Osteocyte (in vitro differentiated cells): Measurements from ENCODE around the gene BCL2L12. TPM values are rescaled to one million over a fixed set of nuclear protein-coding genes. Genes with fewer than 3 reads are reported as not detected.

Source experiments
- DNase-seq: peaks from one replicate; pipeline ENCODE4 v3.0.0; 2021; ENCODE audit warnings: mixed read lengths; ENCODE audit not compliant: unreplicated experiment; ENCODE audit errors: extremely low spot score
- H3K27ac Mint-ChIP-seq: one replicate; pipeline ENCODE4 v1.8.0; 2021; ENCODE audit warnings: mild to moderate bottlenecking, mixed read lengths; ENCODE audit not compliant: unreplicated experiment
- H3K27me3 Mint-ChIP-seq: one replicate; pipeline ENCODE4 v1.8.0; 2021; ENCODE audit warnings: mixed read lengths; ENCODE audit not compliant: unreplicated experiment
- H3K36me3 Mint-ChIP-seq: one replicate; pipeline ENCODE4 v1.8.0; 2021; ENCODE audit warnings: mixed read lengths; ENCODE audit not compliant: unreplicated experiment
- H3K4me1 Mint-ChIP-seq: one replicate; pipeline ENCODE4 v1.8.0; 2021; ENCODE audit warnings: mixed read lengths; ENCODE audit not compliant: unreplicated experiment
- H3K4me3 Mint-ChIP-seq: one replicate; pipeline ENCODE4 v1.8.0; 2021; ENCODE audit warnings: mild to moderate bottlenecking, moderate library complexity, mixed read lengths; ENCODE audit not compliant: unreplicated experiment
- H3K9me3 Mint-ChIP-seq: one replicate; pipeline ENCODE4 v1.8.0; 2021; ENCODE audit warnings: mixed read lengths; ENCODE audit not compliant: unreplicated experiment
- total RNA-seq: library from RNA; stranded (reverse); gene quantifications from 2 replicates; pipeline ENCODE4 v1.2.1, GENCODE V29; 2021
- TF ChIP-seq, protein P1 (sequence below): fragments of 200-600 bp; sonication (generic); IDR thresholded peaks from 2 replicates; pipeline ENCODE4 v1.5.0; 2021; ENCODE audit warnings: antibody characterized with exemption, mild to moderate bottlenecking, moderate library complexity

Gene BCL2L12
- total RNA-seq, 1 donor from 2014 or later: 29.3 TPM

- H3K4me3 Mint-ChIP-seq: peak overlapping the region; percentile 99
- peak overlapping the region; percentile 99 for H3K27ac Mint-ChIP-seq
- TF ChIP-seq, protein P1, sequence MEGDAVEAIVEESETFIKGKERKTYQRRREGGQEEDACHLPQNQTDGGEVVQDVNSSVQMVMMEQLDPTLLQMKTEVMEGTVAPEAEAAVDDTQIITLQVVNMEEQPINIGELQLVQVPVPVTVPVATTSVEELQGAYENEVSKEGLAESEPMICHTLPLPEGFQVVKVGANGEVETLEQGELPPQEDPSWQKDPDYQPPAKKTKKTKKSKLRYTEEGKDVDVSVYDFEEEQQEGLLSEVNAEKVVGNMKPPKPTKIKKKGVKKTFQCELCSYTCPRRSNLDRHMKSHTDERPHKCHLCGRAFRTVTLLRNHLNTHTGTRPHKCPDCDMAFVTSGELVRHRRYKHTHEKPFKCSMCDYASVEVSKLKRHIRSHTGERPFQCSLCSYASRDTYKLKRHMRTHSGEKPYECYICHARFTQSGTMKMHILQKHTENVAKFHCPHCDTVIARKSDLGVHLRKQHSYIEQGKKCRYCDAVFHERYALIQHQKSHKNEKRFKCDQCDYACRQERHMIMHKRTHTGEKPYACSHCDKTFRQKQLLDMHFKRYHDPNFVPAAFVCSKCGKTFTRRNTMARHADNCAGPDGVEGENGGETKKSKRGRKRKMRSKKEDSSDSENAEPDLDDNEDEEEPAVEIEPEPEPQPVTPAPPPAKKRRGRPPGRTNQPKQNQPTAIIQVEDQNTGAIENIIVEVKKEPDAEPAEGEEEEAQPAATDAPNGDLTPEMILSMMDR: no peak
- H3K27me3 Mint-ChIP-seq: no peaks in the 10 kb centered on the region
- peaks cover 2% of the 10 kb centered on the region for H3K36me3 Mint-ChIP-seq
- H3K4me1 Mint-ChIP-seq: peaks cover 38% of the 10 kb centered on the region
- H3K9me3 Mint-ChIP-seq: no peaks in the 10 kb centered on the region
- DNase-seq: peak; percentile 100
Measured at GRCh38 chr19:49676784-49677230, 11.1 kb downstream of the BCL2L12 start.

DNA sequence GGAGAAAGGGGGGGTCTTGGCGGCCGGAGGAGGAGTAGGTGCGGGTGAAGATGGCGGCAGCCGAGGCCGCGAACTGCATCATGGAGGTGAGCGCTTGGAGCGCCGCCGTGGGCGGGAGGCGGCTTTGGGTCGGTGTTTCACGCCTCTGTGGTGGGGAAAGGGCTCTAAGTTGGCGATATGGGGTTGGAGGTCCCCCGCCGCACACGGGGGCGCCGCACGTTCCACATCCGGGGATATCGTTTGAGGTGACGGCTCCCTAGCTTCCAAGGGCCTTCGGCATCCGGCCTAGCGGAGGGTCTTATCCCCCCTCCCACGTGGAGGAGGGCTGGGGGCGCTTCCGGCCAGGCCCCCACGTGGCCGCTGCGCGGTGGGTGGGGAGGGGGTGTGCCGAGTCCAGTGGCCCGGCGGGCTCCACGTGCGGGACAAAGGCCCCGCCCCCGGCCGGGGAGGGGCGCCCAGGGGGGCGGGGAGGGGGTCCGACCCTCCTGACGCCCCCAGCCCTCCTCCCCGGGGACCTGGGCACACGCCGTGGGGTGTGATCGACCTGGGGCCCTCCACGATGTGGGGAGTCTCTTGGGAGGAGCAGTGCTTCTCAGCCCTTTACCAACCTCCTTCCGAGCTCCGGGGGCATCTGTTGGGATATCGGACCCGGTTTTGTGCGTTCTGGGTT lies 11.6 kb downstream of the BCL2L12 start, which contains the start of gene PRMT1:
Gene PRMT1, plus strand, starts transcription at position 41 of the 670 bp plus-strand sequence. Its CDS starts 10 bp downstream, at position 51.
- peak within 1 kb of the TSS; percentile 99 for H3K4me3 Mint-ChIP-seq
- H3K27me3 Mint-ChIP-seq: no peaks in the 10 kb centered on the region

GRCh38 chr19:49677901-49678674 lies 12.4 kb downstream of the BCL2L12 start:
- peaks cover 3% of the 10 kb centered on the region for H3K36me3 Mint-ChIP-seq
- no peaks in the 10 kb centered on the region for H3K9me3 Mint-ChIP-seq
- H3K4me1 Mint-ChIP-seq: peaks cover 31% of the 10 kb centered on the region
- H3K27ac Mint-ChIP-seq: peak overlapping the region; percentile 83
- no peaks in the 10 kb centered on the region for H3K27me3 Mint-ChIP-seq
- TF ChIP-seq, protein P1: peak; percentile 71
- peak; percentile 91 for DNase-seq
- peak overlapping the region; percentile 80 for H3K4me3 Mint-ChIP-seq

More for the DNA sequence above, 11.6 kb downstream of the BCL2L12 start, which contains the start of gene PRMT1:
- Mint-ChIP-seq H3K27ac (peak within 1 kb of the TSS; percentile 99), H3K4me1 (peaks cover 32% of the 10 kb centered on the region), H3K9me3 (no peaks in the 10 kb centered on the region), H3K36me3 (peaks cover under 1% of the 10 kb centered on the region)
- TF ChIP-seq, protein P1: no peak
- no peak for DNase-seq

DNA sequence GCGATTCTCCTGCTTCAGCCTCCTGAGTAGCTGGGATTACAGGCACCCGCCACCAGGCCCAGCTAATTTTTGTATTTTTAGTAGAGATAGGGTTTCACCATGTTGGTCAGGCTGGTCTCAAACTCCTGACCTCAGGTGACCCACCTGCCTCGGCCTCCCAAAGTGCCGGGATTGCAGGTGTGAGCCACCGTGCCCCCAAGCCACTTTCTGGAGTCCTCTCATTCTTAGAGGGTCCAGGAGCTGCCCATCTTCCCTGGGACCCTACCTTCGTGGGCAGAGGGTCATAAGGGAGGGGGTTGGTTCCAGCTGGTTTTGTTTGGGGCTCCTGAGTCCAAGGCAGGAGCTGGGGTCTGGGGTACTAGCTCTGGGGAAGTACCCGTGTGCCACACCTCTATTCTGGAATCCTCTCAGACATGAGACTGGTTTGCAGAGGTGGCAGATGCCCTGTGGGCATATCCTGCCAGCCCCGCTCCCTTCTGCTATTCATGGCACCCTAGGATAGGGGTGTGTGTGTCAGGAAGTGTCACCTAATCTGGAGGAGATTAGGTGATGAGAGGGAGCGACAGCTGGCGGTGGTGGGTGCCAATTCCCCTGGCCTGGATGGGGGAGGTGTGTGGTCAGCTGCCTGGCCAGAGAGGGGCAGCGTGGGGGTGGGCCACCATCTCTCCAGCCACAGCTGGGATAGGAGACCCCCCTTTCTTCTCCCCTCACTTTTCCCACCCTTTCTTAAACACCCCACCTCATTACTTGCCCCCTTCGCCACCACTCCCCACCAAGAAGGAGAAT lies 13.4 kb downstream of the BCL2L12 start:
- Mint-ChIP-seq H3K4me1 (peaks cover 31% of the 10 kb centered on the region), H3K27ac (peak overlapping the region; percentile 83), H3K36me3 (peaks cover 4% of the 10 kb centered on the region), H3K9me3 (no peaks in the 10 kb centered on the region), H3K4me3 (no peak overlapping the region), H3K27me3 (no peaks in the 10 kb centered on the region)
- TF ChIP-seq, protein P1: no peak
- DNase-seq: no peak
